Dermis microvascular lymphatic vessel endothelial cell (primary cell): ENCODE results near the gene COL4A1. TPM values are rescaled to one million over a fixed set of nuclear protein-coding genes. Genes with fewer than 3 reads are reported as not detected.

Source experiments
- total RNA-seq: library from RNA; depleted of rRNA; stranded (reverse); fragments of >200 nt; gene quantifications from 2 replicates; pipeline ENCODE4 v1.2.1, GENCODE V29; 2014

COL4A1 gene
- total RNA-seq, 1 donor from 2014 or later, result 1,098 TPM

Other genes starting within 250 kb of the COL4A1 start
- gene COL4A2, start 127 bp upstream of the COL4A1 start, total RNA-seq, result 626 and 1,224 TPM in 2 replicates